ENCODE data around the gene KPNA1. TPM values are rescaled to one million over a fixed set of nuclear protein-coding genes. Genes with fewer than 3 reads are reported as not detected.

KPNA1 gene
- total and polyA plus RNA-seq, 2 experiments from 2014 or later: 19.8 to 30.1 TPM

DNA sequence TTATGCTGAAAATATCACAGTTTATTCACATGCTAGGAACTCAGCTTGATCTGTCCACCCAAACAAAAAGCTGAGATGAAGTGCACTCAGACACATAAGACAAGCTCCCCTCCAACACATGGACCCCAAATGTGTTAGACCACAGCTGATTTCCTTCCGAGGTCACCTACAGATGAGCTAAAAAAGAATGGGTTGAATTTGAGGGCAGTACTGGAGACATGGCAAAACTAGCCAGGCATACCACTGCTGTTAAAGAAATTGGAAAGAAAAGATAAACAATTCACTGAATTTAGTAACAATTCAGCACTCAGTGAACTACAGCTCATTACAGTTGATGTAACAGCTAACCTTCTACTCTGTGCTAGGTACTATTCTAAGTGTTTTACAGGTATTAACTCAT lies 33.9 kb upstream of the KPNA1 start (continued):
- TF ChIP-seq, protein P1, sequence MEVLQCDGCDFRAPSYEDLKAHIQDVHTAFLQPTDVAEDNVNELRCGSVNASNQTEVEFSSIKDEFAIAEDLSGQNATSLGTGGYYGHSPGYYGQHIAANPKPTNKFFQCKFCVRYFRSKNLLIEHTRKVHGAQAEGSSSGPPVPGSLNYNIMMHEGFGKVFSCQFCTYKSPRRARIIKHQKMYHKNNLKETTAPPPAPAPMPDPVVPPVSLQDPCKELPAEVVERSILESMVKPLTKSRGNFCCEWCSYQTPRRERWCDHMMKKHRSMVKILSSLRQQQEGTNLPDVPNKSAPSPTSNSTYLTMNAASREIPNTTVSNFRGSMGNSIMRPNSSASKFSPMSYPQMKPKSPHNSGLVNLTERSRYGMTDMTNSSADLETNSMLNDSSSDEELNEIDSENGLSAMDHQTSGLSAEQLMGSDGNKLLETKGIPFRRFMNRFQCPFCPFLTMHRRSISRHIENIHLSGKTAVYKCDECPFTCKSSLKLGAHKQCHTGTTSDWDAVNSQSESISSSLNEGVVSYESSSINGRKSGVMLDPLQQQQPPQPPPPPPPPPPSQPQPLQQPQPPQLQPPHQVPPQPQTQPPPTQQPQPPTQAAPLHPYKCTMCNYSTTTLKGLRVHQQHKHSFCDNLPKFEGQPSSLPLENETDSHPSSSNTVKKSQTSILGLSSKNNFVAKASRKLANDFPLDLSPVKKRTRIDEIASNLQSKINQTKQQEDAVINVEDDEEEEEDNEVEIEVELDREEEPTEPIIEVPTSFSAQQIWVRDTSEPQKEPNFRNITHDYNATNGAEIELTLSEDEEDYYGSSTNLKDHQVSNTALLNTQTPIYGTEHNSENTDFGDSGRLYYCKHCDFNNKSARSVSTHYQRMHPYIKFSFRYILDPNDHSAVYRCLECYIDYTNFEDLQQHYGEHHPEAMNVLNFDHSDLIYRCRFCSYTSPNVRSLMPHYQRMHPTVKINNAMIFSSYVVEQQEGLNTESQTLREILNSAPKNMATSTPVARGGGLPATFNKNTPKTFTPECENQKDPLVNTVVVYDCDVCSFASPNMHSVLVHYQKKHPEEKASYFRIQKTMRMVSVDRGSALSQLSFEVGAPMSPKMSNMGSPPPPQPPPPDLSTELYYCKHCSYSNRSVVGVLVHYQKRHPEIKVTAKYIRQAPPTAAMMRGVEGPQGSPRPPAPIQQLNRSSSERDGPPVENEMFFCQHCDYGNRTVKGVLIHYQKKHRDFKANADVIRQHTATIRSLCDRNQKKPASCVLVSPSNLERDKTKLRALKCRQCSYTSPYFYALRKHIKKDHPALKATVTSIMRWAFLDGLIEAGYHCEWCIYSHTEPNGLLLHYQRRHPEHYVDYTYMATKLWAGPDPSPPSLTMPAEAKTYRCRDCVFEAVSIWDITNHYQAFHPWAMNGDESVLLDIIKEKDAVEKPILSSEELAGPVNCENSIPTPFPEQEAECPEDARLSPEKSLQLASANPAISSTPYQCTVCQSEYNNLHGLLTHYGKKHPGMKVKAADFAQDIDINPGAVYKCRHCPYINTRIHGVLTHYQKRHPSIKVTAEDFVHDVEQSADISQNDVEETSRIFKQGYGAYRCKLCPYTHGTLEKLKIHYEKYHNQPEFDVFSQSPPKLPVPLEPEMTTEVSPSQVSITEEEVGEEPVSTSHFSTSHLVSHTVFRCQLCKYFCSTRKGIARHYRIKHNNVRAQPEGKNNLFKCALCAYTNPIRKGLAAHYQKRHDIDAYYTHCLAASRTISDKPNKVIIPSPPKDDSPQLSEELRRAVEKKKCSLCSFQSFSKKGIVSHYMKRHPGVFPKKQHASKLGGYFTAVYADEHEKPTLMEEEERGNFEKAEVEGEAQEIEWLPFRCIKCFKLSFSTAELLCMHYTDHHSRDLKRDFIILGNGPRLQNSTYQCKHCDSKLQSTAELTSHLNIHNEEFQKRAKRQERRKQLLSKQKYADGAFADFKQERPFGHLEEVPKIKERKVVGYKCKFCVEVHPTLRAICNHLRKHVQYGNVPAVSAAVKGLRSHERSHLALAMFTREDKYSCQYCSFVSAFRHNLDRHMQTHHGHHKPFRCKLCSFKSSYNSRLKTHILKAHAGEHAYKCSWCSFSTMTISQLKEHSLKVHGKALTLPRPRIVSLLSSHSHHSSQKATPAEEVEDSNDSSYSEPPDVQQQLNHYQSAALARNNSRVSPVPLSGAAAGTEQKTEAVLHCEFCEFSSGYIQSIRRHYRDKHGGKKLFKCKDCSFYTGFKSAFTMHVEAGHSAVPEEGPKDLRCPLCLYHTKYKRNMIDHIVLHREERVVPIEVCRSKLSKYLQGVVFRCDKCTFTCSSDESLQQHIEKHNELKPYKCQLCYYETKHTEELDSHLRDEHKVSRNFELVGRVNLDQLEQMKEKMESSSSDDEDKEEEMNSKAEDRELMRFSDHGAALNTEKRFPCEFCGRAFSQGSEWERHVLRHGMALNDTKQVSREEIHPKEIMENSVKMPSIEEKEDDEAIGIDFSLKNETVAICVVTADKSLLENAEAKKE (CRISPR knock-in tag; IDR thresholded peaks at IDR 0.05): no peak
- TF ChIP-seq EZH2phosphoT487 (IDR thresholded peaks at IDR 0.05; ENCODE audit: unreplicated experiment): no peak
- no peak for TF ChIP-seq CTCF (conservative IDR thresholded peaks at IDR 0.05; ENCODE audit: low read depth in 2 of 2)
- no peak for TF ChIP-seq CREB1 (CRISPR knock-in tag; IDR thresholded peaks at IDR 0.05; ENCODE audit: low read depth)
- TF ChIP-seq POLR2AphosphoS5 (IDR thresholded peaks at IDR 0.05; ENCODE audit: low read depth): no peak
- TF ChIP-seq STAT1 (IDR thresholded peaks at IDR 0.05; ENCODE audit: unreplicated experiment): no peak
- TF ChIP-seq REST (IDR thresholded peaks at IDR 0.05; ENCODE audit: unreplicated experiment): no peak
- TF ChIP-seq ETS1 (IDR thresholded peaks at IDR 0.05): no peak
- TF ChIP-seq EZH2 (IDR thresholded peaks at IDR 0.05; ENCODE audit: low read depth, unreplicated experiment): no peak
- TF ChIP-seq ZNF331 (CRISPR knock-in tag; IDR thresholded peaks at IDR 0.05; ENCODE audit: low read depth): no peak

All from GM23338 (cell line).